Esophagus muscularis mucosa (tissue), 4 donors: ENCODE measurements around the gene C9orf43.

Experiments
- CTCF ChIP-seq, 3 experiments: fragments of 200-600 bp in 2 of 3; fragments of 450-650 bp in 1 of 3; sonication (generic) in 2 of 3; IDR thresholded peaks; one replicate each; pipeline ENCODE4 v1.5.1; 2017 to 2019; ENCODE audit warnings: antibody characterized with exemption in 3 of 3, mild to moderate bottlenecking in 2 of 3, moderate library complexity in 1 of 3
- EP300 ChIP-seq: sonication (generic); formaldehyde crosslinking; IDR thresholded peaks from one replicate; pipeline ENCODE4 v1.6.1; 2017; ENCODE audit warnings: antibody characterized with exemption
- POLR2A ChIP-seq: fragments of 450-650 bp; IDR thresholded peaks from one replicate; pipeline ENCODE4 v1.6.1; 2017; ENCODE audit warnings: antibody characterized with exemption, moderate library complexity, mild to moderate bottlenecking, low read depth
- POLR2AphosphoS5 ChIP-seq, 2 donors: sonication (generic); formaldehyde crosslinking; IDR thresholded peaks; one replicate each; pipeline ENCODE4 v1.6.1; 2017; ENCODE audit warnings: antibody characterized with exemption in 2 of 2

DNA sequence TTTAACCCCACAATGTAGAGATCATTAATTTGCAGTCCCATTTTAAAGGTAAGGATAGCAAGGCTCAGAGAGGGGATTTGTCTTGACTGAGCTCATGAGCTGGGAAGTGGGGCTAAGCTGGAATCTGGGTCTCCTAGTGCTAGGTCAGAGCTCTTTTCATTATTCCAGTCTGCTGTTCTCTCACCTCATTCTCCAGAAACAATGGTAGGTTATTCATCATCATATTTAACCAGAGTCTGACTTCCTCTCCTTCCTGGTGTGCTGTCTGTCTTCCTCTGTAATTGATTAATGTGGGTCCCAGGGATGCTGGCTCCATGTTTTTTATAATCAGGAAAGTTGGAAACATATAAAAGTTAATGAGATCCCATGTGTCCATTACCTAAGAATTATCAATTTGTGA, 20.6 kb downstream of the C9orf43 start:
- no peak for TF ChIP-seq CTCF (IDR thresholded peaks at IDR 0.05)
- no peak for TF ChIP-seq POLR2A
- TF ChIP-seq POLR2AphosphoS5 (IDR thresholded peaks at IDR 0.05): no peak
- no peak for TF ChIP-seq EP300
